Measurements from ENCODE around the gene ZNF746. TPM values are rescaled to one million over a fixed set of nuclear protein-coding genes. Genes with fewer than 3 reads are reported as not detected.

The ZNF746 gene
- total RNA-seq = 10 to 100 TPM; 11.8 to 12.0 TPM

GRCh38 chr7:149497467-149498261 is at the start of gene ZNF746:
TSS of gene ZNF746 (minus strand) at chr7:149497809. CDS start at chr7:149497536, 273 bp downstream.
- intact Hi-C loops (cut with micrococcal nuclease) = loop anchor here (1.0 to 5.0 kb wide), 11 partner anchors 37 to 371 kb away; partner anchors contain the start of genes ZNF212, ZNF398, ZNF425 and ZNF783
- peak within 1 kb of the TSS; percentile 90 for H3K27ac Mint-ChIP-seq
- CTCF ChIA-PET = no interaction called here
- no peaks in the 10 kb centered on the region for H3K9me3 Mint-ChIP-seq
- peaks cover 4% of the 10 kb centered on the region for H3K36me3 Mint-ChIP-seq (ENCODE audit: low read depth)
- H3K4me3 Mint-ChIP-seq = peak within 1 kb of the TSS; percentile 93
- peaks cover 2% of the 10 kb centered on the region for H3K27me3 Mint-ChIP-seq (ENCODE audit: low read depth)
- DNase-seq = peak; percentile 84
- H3K4me1 Mint-ChIP-seq (ENCODE audit: low read depth) = peaks cover 24% of the 10 kb centered on the region

- no peak for DNase-seq
- Mint-ChIP-seq H3K27ac (no peak overlapping the region), H3K4me1 (ENCODE audit: low read depth) (peaks cover 7% of the 10 kb centered on the region), H3K36me3 (ENCODE audit: low read depth) (peaks cover 49% of the 10 kb centered on the region), H3K27me3 (ENCODE audit: low read depth) (no peaks in the 10 kb centered on the region), H3K9me3 (no peaks in the 10 kb centered on the region), H3K4me3 (no peak overlapping the region)
- intact Hi-C loops (cut with micrococcal nuclease) = no loop called here
- CTCF ChIA-PET = no interaction called here
Measured at GRCh38 chr7:149547126-149547525, 49.5 kb upstream of the ZNF746 start.

GRCh38 chr7:149546331-149546730 is 48.7 kb upstream of the ZNF746 start:
- Mint-ChIP-seq H3K27me3 (ENCODE audit: low read depth) (no peaks in the 10 kb centered on the region), H3K4me1 (ENCODE audit: low read depth) (peaks cover 7% of the 10 kb centered on the region), H3K4me3 (no peak overlapping the region), H3K27ac (no peak overlapping the region), H3K9me3 (peaks cover 4% of the 10 kb centered on the region), H3K36me3 (ENCODE audit: low read depth) (peaks cover 44% of the 10 kb centered on the region)
- DNase-seq = no peak
- CTCF ChIA-PET = interaction anchor here (1.0 to 1.4 kb wide), 2 partner anchors 52 to 78 kb away, joined by 3 to 4 read pairs; no protein-coding TSS in a partner anchor
- intact Hi-C loops (cut with micrococcal nuclease) = no loop called here

GRCh38 chr7:149544028-149544427 is 46.4 kb upstream of the ZNF746 start:
- Mint-ChIP-seq H3K4me3 (no peak overlapping the region), H3K4me1 (ENCODE audit: low read depth) (peaks cover 7% of the 10 kb centered on the region), H3K27me3 (ENCODE audit: low read depth) (no peaks in the 10 kb centered on the region), H3K36me3 (ENCODE audit: low read depth) (peaks cover 43% of the 10 kb centered on the region), H3K9me3 (peaks cover 8% of the 10 kb centered on the region), H3K27ac (no peak overlapping the region)
- intact Hi-C loops (cut with micrococcal nuclease) = no loop called here
- no peak for DNase-seq
- CTCF ChIA-PET = no interaction called here

GRCh38 chr7:149532654-149533053 is 35.0 kb upstream of the ZNF746 start:
- DNase-seq = no peak
- CTCF ChIA-PET = no interaction called here
- Mint-ChIP-seq H3K36me3 (ENCODE audit: low read depth) (peaks cover 8% of the 10 kb centered on the region), H3K27ac (no peak overlapping the region), H3K4me1 (ENCODE audit: low read depth) (peaks cover 7% of the 10 kb centered on the region), H3K4me3 (no peak overlapping the region), H3K9me3 (peaks cover 35% of the 10 kb centered on the region), H3K27me3 (ENCODE audit: low read depth) (no peaks in the 10 kb centered on the region)
- intact Hi-C loops (cut with micrococcal nuclease) = no loop called here

- H3K4me1 Mint-ChIP-seq (ENCODE audit: low read depth) = no peaks in the 10 kb centered on the region
- H3K9me3 Mint-ChIP-seq = peaks cover 34% of the 10 kb centered on the region
- CTCF ChIA-PET = no interaction called here
- no peak overlapping the region for H3K27ac Mint-ChIP-seq
- no peak overlapping the region for H3K4me3 Mint-ChIP-seq
- H3K27me3 Mint-ChIP-seq (ENCODE audit: low read depth) = no peaks in the 10 kb centered on the region
- DNase-seq = peak; percentile 12
- intact Hi-C loops (cut with micrococcal nuclease) = no loop called here
- H3K36me3 Mint-ChIP-seq (ENCODE audit: low read depth) = peaks cover 8% of the 10 kb centered on the region
Measured at GRCh38 chr7:149529136-149529718, 31.6 kb upstream of the ZNF746 start.

GRCh38 chr7:149527414-149527813 is 29.8 kb upstream of the ZNF746 start:
- intact Hi-C loops (cut with micrococcal nuclease) = no loop called here
- H3K4me1 Mint-ChIP-seq (ENCODE audit: low read depth) = no peaks in the 10 kb centered on the region
- no peak overlapping the region for H3K27ac Mint-ChIP-seq
- no peak overlapping the region for H3K4me3 Mint-ChIP-seq
- CTCF ChIA-PET = no interaction called here
- peaks cover 8% of the 10 kb centered on the region for H3K36me3 Mint-ChIP-seq (ENCODE audit: low read depth)
- DNase-seq = no peak
- H3K27me3 Mint-ChIP-seq (ENCODE audit: low read depth) = no peaks in the 10 kb centered on the region
- H3K9me3 Mint-ChIP-seq = peaks cover 30% of the 10 kb centered on the region

- peaks cover 25% of the 10 kb centered on the region for H3K9me3 Mint-ChIP-seq
- no peak overlapping the region for H3K27ac Mint-ChIP-seq
- CTCF ChIA-PET = no interaction called here
- H3K27me3 Mint-ChIP-seq (ENCODE audit: low read depth) = no peaks in the 10 kb centered on the region
- no peak for DNase-seq
- H3K4me1 Mint-ChIP-seq (ENCODE audit: low read depth) = no peaks in the 10 kb centered on the region
- peaks cover 5% of the 10 kb centered on the region for H3K36me3 Mint-ChIP-seq (ENCODE audit: low read depth)
- intact Hi-C loops (cut with micrococcal nuclease) = no loop called here
- H3K4me3 Mint-ChIP-seq = no peak overlapping the region
Measured at GRCh38 chr7:149525280-149525679, 27.7 kb upstream of the ZNF746 start.

GRCh38 chr7:149524394-149524793 is 26.8 kb upstream of the ZNF746 start:
- intact Hi-C loops (cut with micrococcal nuclease) = no loop called here
- H3K4me3 Mint-ChIP-seq = no peak overlapping the region
- no peak for DNase-seq
- H3K27me3 Mint-ChIP-seq (ENCODE audit: low read depth) = no peaks in the 10 kb centered on the region
- peaks cover 5% of the 10 kb centered on the region for H3K36me3 Mint-ChIP-seq (ENCODE audit: low read depth)
- CTCF ChIA-PET = no interaction called here
- no peak overlapping the region for H3K27ac Mint-ChIP-seq
- peaks cover 16% of the 10 kb centered on the region for H3K9me3 Mint-ChIP-seq
- no peaks in the 10 kb centered on the region for H3K4me1 Mint-ChIP-seq (ENCODE audit: low read depth)

- Mint-ChIP-seq H3K4me3 (no peak overlapping the region), H3K9me3 (peaks cover 45% of the 10 kb centered on the region), H3K27ac (no peak overlapping the region), H3K27me3 (ENCODE audit: low read depth) (no peaks in the 10 kb centered on the region), H3K4me1 (ENCODE audit: low read depth) (no peaks in the 10 kb centered on the region), H3K36me3 (ENCODE audit: low read depth) (no peaks in the 10 kb centered on the region)
- no peak for DNase-seq
- intact Hi-C loops (cut with micrococcal nuclease) = no loop called here
- CTCF ChIA-PET = no interaction called here
Measured at GRCh38 chr7:149510248-149510647, 12.6 kb upstream of the ZNF746 start.

GRCh38 chr7:149509774-149510173 is 12.2 kb upstream of the ZNF746 start:
- no peaks in the 10 kb centered on the region for H3K36me3 Mint-ChIP-seq (ENCODE audit: low read depth)
- no peak overlapping the region for H3K4me3 Mint-ChIP-seq
- no peaks in the 10 kb centered on the region for H3K4me1 Mint-ChIP-seq (ENCODE audit: low read depth)
- CTCF ChIA-PET = no interaction called here
- peaks cover 47% of the 10 kb centered on the region for H3K9me3 Mint-ChIP-seq
- H3K27me3 Mint-ChIP-seq (ENCODE audit: low read depth) = no peaks in the 10 kb centered on the region
- intact Hi-C loops (cut with micrococcal nuclease) = no loop called here
- no peak overlapping the region for H3K27ac Mint-ChIP-seq
- DNase-seq = no peak

- no peak overlapping the region for H3K4me3 Mint-ChIP-seq
- no peaks in the 10 kb centered on the region for H3K27me3 Mint-ChIP-seq (ENCODE audit: low read depth)
- intact Hi-C loops (cut with micrococcal nuclease) = no loop called here
- CTCF ChIA-PET = interaction anchor here (0.7 kb wide), 1 partner anchor 736 kb away, joined by 3 read pairs; no protein-coding TSS in a partner anchor
- no peak overlapping the region for H3K27ac Mint-ChIP-seq
- DNase-seq = no peak
- H3K36me3 Mint-ChIP-seq (ENCODE audit: low read depth) = no peaks in the 10 kb centered on the region
- peaks cover 22% of the 10 kb centered on the region for H3K9me3 Mint-ChIP-seq
- no peaks in the 10 kb centered on the region for H3K4me1 Mint-ChIP-seq (ENCODE audit: low read depth)
Measured at GRCh38 chr7:149505551-149505950, 7.9 kb upstream of the ZNF746 start.

- Mint-ChIP-seq H3K4me1 (ENCODE audit: low read depth) (peaks cover 2% of the 10 kb centered on the region), H3K27me3 (ENCODE audit: low read depth) (peaks cover 2% of the 10 kb centered on the region), H3K4me3 (no peak overlapping the region), H3K36me3 (ENCODE audit: low read depth) (no peaks in the 10 kb centered on the region), H3K9me3 (peaks cover 7% of the 10 kb centered on the region), H3K27ac (no peak overlapping the region)
- intact Hi-C loops (cut with micrococcal nuclease) = no loop called here
- CTCF ChIA-PET = no interaction called here
- no peak for DNase-seq
Measured at GRCh38 chr7:149501651-149502050, 4.0 kb upstream of the ZNF746 start.
